Astrocyte of the spinal cord (primary cell): ENCODE results near the gene SERPINA1.
"Not testable (repeated sequence)": the region's sequence is repeated elsewhere in the genome, so short reads cannot be mapped to it uniquely, and the experiment has no call there.

ENCODE experiments used
- DNase-seq: peaks from one replicate; pipeline ENCODE4 v3.0.0; 2011; ENCODE audit warnings: low read depth, low spot score
- H3K4me3 ChIP-seq: 2 replicates; pipeline ENCODE4 v1.5.1; 2011; ENCODE audit warnings: low read depth, mild to moderate bottlenecking, low read length, moderate library complexity
- in situ Hi-C: cut with HindIII; loops from 2 replicates; pipeline ENCODE4 v1.10.0; 2017; ENCODE audit warnings: low sequenced_read_pairs
- TF ChIP-seq, protein P1 (sequence below): IDR thresholded peaks from 2 replicates; pipeline ENCODE4 v1.5.1; 2012; ENCODE audit warnings: low read depth, mild to moderate bottlenecking, low read length, inconsistent platforms

The SERPINA1 gene

GRCh38 chr14:94348836-94349235 is 39.6 kb downstream of the SERPINA1 start:
- in situ Hi-C loops = no loop called here
- TF ChIP-seq, protein P1, sequence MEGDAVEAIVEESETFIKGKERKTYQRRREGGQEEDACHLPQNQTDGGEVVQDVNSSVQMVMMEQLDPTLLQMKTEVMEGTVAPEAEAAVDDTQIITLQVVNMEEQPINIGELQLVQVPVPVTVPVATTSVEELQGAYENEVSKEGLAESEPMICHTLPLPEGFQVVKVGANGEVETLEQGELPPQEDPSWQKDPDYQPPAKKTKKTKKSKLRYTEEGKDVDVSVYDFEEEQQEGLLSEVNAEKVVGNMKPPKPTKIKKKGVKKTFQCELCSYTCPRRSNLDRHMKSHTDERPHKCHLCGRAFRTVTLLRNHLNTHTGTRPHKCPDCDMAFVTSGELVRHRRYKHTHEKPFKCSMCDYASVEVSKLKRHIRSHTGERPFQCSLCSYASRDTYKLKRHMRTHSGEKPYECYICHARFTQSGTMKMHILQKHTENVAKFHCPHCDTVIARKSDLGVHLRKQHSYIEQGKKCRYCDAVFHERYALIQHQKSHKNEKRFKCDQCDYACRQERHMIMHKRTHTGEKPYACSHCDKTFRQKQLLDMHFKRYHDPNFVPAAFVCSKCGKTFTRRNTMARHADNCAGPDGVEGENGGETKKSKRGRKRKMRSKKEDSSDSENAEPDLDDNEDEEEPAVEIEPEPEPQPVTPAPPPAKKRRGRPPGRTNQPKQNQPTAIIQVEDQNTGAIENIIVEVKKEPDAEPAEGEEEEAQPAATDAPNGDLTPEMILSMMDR = no peak
- no peak overlapping the region for H3K4me3 ChIP-seq
- no peak for DNase-seq

GRCh38 chr14:94346841-94347240 is 41.6 kb downstream of the SERPINA1 start:
- TF ChIP-seq, protein P1 = no peak
- no peak overlapping the region for H3K4me3 ChIP-seq
- no peak for DNase-seq
- in situ Hi-C loops = no loop called here

DNA sequence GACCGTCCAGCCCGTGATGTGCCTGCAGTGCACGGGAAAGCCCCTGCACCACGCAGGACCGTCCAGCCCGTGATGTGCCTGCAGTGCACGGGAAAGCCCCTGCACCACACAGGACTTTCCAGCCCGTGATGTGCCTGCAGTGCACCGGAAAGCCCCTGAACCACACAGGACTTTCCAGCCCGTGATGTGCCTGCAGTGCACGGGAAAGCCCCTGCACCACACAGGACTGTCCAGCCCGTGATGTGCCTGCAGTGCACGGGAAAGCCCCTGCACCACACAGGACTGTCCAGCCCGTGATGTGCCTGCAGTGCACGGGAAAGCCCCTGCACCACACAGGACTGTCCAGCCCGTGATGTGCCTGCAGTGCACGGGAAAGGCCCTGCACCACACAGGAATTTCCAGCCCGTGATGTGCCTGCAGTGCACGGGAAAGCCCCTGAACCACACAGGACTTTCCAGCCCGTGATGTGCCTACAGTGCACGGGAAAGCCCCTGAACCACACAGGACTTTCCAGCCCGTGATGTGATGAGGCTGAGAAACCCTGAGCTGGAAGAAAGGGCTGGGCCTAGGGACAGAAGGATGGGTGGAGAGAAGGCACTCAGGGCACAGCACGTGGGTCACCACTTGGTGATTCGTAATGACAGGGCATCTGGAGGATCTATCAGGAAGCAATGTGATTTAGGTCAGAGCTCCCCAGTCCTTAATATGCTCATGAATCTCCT is 42.2 kb downstream of the SERPINA1 start:
- in situ Hi-C loops, H3K4me3 ChIP-seq: not testable (repeated sequence)
- peak; percentile 8 for DNase-seq

GRCh38 chr14:94345344-94346064 is 42.9 kb downstream of the SERPINA1 start:
- in situ Hi-C loops = no loop called here
- TF ChIP-seq, protein P1 = no peak
- DNase-seq = peak; percentile 86
- H3K4me3 ChIP-seq = no peak overlapping the region

GRCh38 chr14:94344389-94344788 is 44.0 kb downstream of the SERPINA1 start:
- no peak for DNase-seq
- in situ Hi-C loops = no loop called here
- TF ChIP-seq, protein P1 = no peak
- H3K4me3 ChIP-seq = no peak overlapping the region

DNA sequence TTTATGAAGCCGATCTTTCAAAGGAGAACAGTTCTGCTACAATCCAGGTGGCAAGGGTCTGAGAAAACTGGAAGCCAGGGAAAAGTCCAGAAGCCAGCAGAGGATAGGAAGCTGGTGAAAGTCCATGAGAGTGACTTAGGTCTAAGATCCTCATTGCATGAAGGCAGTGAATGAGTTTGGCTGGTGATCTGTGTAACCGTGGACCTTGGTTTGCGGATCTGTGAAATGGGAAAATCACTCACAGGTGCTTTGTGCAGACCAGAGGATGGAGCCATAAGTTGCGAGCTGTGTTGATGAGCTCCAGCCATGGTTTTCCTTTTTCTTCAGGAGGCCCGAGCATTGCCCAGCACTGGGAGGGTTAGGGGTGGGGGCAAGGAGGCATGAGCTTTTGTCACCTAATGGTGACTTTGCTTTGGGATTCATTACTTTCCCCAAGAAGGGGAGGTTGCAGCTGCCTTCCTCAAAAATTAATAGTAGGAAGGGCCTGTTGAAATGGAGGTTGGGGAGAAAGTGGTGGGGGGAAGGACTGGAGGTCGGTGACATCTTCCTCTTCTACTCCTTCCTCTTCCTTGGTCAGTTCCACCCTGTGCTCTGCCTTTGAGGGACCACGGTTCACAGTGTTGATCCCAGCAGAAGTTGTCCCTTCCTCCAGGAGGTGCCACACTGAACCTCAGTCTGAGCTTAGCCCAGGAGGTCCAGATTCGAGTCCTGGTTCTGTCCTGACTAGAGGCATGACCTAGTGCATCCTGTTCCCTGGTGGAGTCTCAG is 45.0 kb downstream of the SERPINA1 start:
- in situ Hi-C loops = no loop called here
- no peak overlapping the region for H3K4me3 ChIP-seq
- DNase-seq = no peak
- TF ChIP-seq, protein P1 = no peak
